Thyroid gland (tissue), 4 donors: ENCODE results near the gene CTAG2.

Experiments used
- CTCF ChIP-seq, 6 experiments: fragments of 200-600 bp in 3 of 6; fragments of 450-650 bp in 3 of 6; sonication (generic) in 3 of 6; IDR thresholded peaks; one replicate each; pipeline ENCODE4 v1.5.1; 2016 to 2019; ENCODE audit warnings: antibody characterized with exemption in 6 of 6, mild to moderate bottlenecking in 2 of 6, inconsistent platforms in 1 of 6, moderate library complexity in 1 of 6
- POLR2A ChIP-seq, 2 donors: fragments of 450-650 bp; IDR thresholded peaks; one replicate each; pipeline ENCODE4 v1.6.1; 2017; ENCODE audit warnings: antibody characterized with exemption in 2 of 2, mild to moderate bottlenecking in 2 of 2, moderate library complexity in 1 of 2

GRCh38 chrX:154654925-154655324 lies 1.5 kb upstream of the CTAG2 start:
- no peak for TF ChIP-seq CTCF (IDR thresholded peaks at IDR 0.05)
- no peak for TF ChIP-seq POLR2A (IDR thresholded peaks at IDR 0.05)
